Right atrium auricular region (tissue), 2 donors: Measurements from ENCODE around the gene MYO18B. TPM values are rescaled to one million over a fixed set of nuclear protein-coding genes. Genes with fewer than 3 reads are reported as not detected.

Source experiments
- DNase-seq: peaks from one replicate; pipeline ENCODE4 v3.0.0-alpha.2; 2019; ENCODE audit warnings: low spot score
- H3K27ac ChIP-seq, 2 donors: fragments of 200-600 bp; sonication (generic); 1 replicate in 1 of 2; 2 replicates in 1 of 2; pipeline ENCODE4 v1.5.1; 2016 to 2019
- H3K27me3 ChIP-seq, 2 donors: fragments of 200-600 bp; sonication (generic); one replicate each; pipeline versions ENCODE4 v1.5.1 to v1.6.0; 2017 to 2019
- H3K36me3 ChIP-seq: fragments of 200-600 bp; sonication (generic); one replicate; pipeline ENCODE4 v1.5.1; 2016
- H3K4me1 ChIP-seq, 2 donors: fragments of 200-600 bp; sonication (generic); one replicate each; pipeline versions ENCODE4 v1.5.1 to v1.6.0; 2017 to 2019
- H3K4me3 ChIP-seq, 2 donors: fragments of 200-600 bp; sonication (generic); 1 replicate in 1 of 2; 2 replicates in 1 of 2; pipeline ENCODE4 v1.5.1; 2017 to 2019; ENCODE audit warnings: mild to moderate bottlenecking in 1 of 2, moderate library complexity in 1 of 2
- H3K9me3 ChIP-seq, 2 donors: fragments of 200-600 bp; sonication (generic); one replicate each; pipeline ENCODE4 v1.5.1; 2019
- total RNA-seq, 2 donors: library from RNA; depleted of rRNA; stranded (reverse); fragments of >200 nt; gene quantifications; one replicate each; pipeline ENCODE4 v1.1.0, GENCODE V29; 2016
- TF ChIP-seq, protein P1 (sequence below), 2 donors: fragments of 200-600 bp; sonication (generic); IDR thresholded peaks; one replicate each; pipeline ENCODE4 v1.5.1; 2019; ENCODE audit warnings: antibody characterized with exemption in 2 of 2

The MYO18B gene
- total RNA-seq, 2 donors from 2014 or later: 119 to 247 TPM

- Histone ChIP-seq H3K27me3 (no peaks in the 10 kb centered on the region), H3K9me3 (no peaks in the 10 kb centered on the region), H3K27ac (no peak overlapping the region), H3K4me3 (no peak overlapping the region), H3K4me1 (peaks cover 0 to 2% of the 10 kb centered on the region in 2 donors), H3K36me3 (peaks cover 54% of the 10 kb centered on the region)
- TF ChIP-seq, protein P1, sequence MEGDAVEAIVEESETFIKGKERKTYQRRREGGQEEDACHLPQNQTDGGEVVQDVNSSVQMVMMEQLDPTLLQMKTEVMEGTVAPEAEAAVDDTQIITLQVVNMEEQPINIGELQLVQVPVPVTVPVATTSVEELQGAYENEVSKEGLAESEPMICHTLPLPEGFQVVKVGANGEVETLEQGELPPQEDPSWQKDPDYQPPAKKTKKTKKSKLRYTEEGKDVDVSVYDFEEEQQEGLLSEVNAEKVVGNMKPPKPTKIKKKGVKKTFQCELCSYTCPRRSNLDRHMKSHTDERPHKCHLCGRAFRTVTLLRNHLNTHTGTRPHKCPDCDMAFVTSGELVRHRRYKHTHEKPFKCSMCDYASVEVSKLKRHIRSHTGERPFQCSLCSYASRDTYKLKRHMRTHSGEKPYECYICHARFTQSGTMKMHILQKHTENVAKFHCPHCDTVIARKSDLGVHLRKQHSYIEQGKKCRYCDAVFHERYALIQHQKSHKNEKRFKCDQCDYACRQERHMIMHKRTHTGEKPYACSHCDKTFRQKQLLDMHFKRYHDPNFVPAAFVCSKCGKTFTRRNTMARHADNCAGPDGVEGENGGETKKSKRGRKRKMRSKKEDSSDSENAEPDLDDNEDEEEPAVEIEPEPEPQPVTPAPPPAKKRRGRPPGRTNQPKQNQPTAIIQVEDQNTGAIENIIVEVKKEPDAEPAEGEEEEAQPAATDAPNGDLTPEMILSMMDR (IDR thresholded peaks at IDR 0.05): no peak
- DNase-seq: no peak
These were observed 223.2 kb downstream of the MYO18B start for GRCh38 chr22:25964961-25965730.

DNA sequence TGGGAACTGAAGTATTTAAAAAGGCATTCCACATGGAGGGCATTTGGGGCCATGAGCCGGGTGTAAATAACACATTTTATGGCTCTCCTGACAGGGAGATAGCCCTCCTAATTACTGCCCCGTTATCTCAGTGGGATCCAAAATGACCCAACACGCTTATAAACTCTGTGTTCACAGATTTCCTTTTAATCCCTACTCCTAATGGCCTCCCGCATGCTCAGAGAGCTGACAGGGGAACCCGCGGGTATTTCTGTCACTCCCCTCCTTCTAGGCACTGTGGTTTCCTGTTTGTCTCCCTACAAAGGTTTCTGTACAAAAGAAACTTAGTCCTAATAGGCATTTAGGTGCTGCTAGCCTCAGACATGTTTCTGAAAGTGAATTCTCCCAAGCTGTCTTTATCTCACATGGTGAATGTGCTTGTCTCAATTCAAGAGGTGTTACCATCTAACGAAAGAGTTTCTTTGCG is 224.5 kb downstream of the MYO18B start:
- no peaks in the 10 kb centered on the region for H3K27me3 ChIP-seq
- no peak overlapping the region for H3K4me3 ChIP-seq
- no peaks in the 10 kb centered on the region for H3K9me3 ChIP-seq
- peaks cover 0 to 9% of the 10 kb centered on the region in 2 donors for H3K4me1 ChIP-seq
- TF ChIP-seq, protein P1 (IDR thresholded peaks at IDR 0.05): no peak
- no peak for DNase-seq
- no peak overlapping the region for H3K27ac ChIP-seq
- H3K36me3 ChIP-seq: peaks cover 41% of the 10 kb centered on the region

DNA sequence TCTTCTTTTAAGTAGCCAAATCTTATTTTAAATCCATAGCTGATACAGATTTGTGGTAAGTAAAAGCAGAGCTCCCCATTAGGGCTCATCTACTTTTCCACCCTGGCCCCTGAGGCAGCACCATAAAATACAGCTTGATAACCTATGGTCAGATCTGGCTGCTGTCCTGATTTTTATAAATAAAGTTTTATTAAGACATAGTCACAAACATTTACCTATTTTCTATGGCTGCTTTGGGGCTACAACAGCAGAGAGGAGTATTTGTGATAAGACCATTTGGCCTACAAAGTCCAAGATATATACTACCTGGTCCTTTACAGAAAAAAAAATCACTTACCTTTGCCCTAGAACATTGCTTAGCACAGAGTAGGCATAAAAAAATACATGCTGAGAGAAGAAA is 227.3 kb downstream of the MYO18B start:
- Histone ChIP-seq H3K4me1 (peaks cover 0 to 9% of the 10 kb centered on the region in 2 donors), H3K27me3 (no peaks in the 10 kb centered on the region), H3K4me3 (no peak overlapping the region), H3K27ac (no peak overlapping the region), H3K36me3 (peaks cover 29% of the 10 kb centered on the region), H3K9me3 (no peaks in the 10 kb centered on the region)
- TF ChIP-seq, protein P1 (IDR thresholded peaks at IDR 0.05): no peak
- no peak for DNase-seq

GRCh38 chr22:25969901-25970300 is 227.9 kb downstream of the MYO18B start:
- peaks cover 0 to 9% of the 10 kb centered on the region in 2 donors for H3K4me1 ChIP-seq
- no peaks in the 10 kb centered on the region for H3K9me3 ChIP-seq
- peak overlapping the region in 1 of 2 donors; percentile 30 for H3K27ac ChIP-seq
- no peak overlapping the region for H3K4me3 ChIP-seq
- peaks cover 29% of the 10 kb centered on the region for H3K36me3 ChIP-seq
- TF ChIP-seq, protein P1 (IDR thresholded peaks at IDR 0.05): no peak
- no peaks in the 10 kb centered on the region for H3K27me3 ChIP-seq
- no peak for DNase-seq

GRCh38 chr22:25970374-25970911 is 228.5 kb downstream of the MYO18B start:
- Histone ChIP-seq H3K4me3 (no peak overlapping the region), H3K36me3 (peaks cover 33% of the 10 kb centered on the region), H3K27me3 (no peaks in the 10 kb centered on the region), H3K27ac (peak overlapping the region in 1 of 2 donors; percentile 30), H3K9me3 (no peaks in the 10 kb centered on the region), H3K4me1 (peaks cover 0 to 9% of the 10 kb centered on the region in 2 donors)
- no peak for DNase-seq
- TF ChIP-seq, protein P1 (IDR thresholded peaks at IDR 0.05): no peak
